GM21737 (cell line): ENCODE results near the gene MAP3K13.
"Not testable (repeated sequence)": the region's sequence is repeated elsewhere in the genome, so short reads cannot be mapped to it uniquely, and the experiment has no call there.

Source experiments
- ATAC-seq: cut with Tn5 transposase; IDR thresholded peaks from one replicate; pipeline ENCODE4 v1.9.1; 2021; ENCODE audit warnings: mild to moderate bottlenecking, moderate library complexity; ENCODE audit not compliant: unreplicated experiment

The MAP3K13 gene

GRCh38 chr3:185340751-185341150 is 22.2 kb upstream of the MAP3K13 start:
- no peak for ATAC-seq

DNA sequence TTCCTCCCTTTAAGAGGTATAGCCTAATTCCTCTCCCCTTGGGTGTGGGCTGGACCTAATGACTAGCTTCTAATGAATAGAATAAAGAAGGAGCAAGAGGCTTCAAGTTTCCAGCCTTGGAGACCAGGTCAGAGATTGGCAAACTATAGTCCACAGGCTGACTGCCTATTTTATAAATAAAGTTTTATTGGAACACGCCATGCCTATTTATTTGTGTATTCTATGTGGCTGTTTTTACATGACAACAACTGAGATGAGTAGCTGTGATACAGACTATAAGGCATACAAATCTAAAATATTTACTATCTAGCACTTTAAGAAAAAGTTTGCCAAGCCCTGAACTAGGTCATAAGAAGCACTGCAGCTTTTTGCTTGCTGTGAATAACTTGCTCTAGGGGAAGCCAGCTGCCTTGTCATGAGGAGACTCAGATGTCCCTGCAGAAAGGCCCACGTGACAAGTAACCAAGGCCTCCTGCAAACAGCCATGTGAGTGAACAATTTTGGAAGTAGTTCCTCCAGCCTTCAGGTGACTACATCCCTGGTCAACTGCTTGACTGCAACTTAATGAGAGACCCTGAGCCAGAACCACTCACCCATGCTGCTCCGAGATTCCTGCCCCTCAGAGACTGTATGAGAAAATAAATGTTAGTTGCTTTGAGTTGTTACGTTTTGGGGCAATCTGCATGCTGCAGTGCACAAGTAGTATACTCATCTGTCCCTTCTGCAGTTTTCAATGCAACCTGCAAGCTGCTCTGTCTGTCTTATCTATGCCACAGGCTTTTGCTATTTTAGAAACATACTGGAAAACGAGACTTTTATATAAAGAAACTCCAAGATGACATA is 21.1 kb upstream of the MAP3K13 start:
- no peak for ATAC-seq

- ATAC-seq, result no peak
These were observed 20.3 kb upstream of the MAP3K13 start for GRCh38 chr3:185342459-185343174.

- no peak for ATAC-seq
These were observed 15.5 kb upstream of the MAP3K13 start for GRCh38 chr3:185347399-185347798.

GRCh38 chr3:185350841-185351240 is 12.1 kb upstream of the MAP3K13 start:
- no peak for ATAC-seq

DNA sequence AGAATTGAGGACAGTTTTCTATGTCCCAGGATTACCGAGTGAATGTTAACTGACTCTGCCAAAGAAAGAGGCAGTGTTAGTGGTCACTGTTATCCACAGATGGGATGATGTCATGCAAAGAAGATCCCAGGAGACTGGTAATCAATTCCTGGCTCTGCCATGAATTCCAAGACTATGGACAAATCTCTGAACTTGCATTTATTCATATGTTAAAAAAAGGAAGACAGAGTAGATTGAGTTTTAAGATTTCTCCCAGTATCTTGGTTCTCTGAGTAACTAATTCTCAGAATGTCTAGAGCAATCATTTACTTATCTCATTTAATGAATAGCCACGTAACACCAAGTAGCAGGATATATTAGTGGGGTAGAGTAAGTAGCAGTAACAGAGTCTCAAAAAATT is 11.5 kb upstream of the MAP3K13 start:
- no peak for ATAC-seq

DNA sequence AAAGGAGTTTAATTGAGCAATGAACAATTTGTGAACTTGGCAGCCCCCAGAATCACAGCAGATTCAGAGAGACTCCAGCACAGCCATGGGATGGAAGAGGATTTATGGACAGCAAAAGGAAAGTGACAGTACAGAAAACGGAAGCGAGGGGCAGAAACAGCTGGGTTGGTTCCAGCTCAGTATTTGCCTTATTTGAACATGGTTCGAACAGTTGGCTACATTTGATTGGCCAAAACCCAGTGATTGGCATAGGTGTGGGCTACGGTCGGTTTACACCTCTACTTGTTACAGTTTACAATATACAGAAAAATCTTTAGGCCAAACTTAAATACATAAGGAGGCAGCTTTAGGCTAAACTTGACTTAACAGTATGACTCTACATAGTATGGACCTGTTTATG is 9.7 kb upstream of the MAP3K13 start:
- no peak for ATAC-seq

GRCh38 chr3:185353823-185354614 is 8.9 kb upstream of the MAP3K13 start:
- peak; percentile 98 for ATAC-seq

DNA sequence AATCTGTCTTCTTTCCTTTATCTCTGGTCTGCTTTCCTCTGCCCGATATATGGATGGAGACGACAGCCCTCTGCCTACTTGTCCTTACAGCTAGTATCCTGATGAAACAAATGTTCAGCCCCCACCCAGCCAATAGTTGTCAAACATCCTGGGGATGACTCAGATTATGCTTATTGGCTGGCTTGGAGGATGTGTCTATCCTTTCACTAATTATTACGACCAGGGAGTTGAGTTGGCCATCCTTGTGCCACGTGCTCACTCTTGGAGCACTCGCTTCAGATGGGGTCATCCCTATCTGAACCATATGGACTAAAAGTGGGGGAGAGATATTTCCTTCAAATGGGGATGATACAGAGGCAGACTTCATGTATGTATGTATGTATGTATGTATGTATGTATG is 6.4 kb upstream of the MAP3K13 start:
- ATAC-seq, result no peak

- ATAC-seq, result no peak
These were observed 1.0 kb upstream of the MAP3K13 start for GRCh38 chr3:185361920-185362319.

DNA sequence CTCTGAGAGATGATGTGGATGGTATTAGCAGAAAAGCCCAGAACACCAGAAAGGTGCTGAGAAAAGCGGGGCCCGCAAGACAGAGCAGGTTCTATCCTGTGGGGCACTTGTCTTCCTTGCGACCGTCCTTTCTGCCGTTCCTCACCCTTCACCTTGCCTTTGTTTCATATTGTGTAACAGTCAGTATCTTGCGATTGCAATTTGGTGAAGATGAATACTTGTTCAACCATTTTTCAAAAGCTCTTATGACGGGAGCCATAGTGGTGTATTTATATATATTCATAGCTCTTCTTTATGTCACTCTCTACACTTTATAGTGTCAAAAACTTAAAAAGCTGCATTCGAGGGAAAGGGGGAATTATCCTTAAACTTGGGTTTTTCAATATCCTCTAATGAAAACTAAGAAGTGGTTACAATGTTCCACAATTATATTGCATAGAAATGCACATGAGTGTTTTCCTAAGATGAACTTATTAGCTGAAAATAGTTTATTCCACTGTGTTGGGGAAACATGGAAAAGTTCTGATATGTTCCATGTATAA is 797 bp downstream of the MAP3K13 start:
- ATAC-seq, result no peak

GRCh38 chr3:185365291-185366073 is 2.5 kb downstream of the MAP3K13 start:
- ATAC-seq, result no peak

- ATAC-seq, result no peak
These were observed 3.1 kb downstream of the MAP3K13 start for GRCh38 chr3:185366074-185366335.

- no peak for ATAC-seq
These were observed 4.0 kb downstream of the MAP3K13 start for GRCh38 chr3:185366913-185367312.

DNA sequence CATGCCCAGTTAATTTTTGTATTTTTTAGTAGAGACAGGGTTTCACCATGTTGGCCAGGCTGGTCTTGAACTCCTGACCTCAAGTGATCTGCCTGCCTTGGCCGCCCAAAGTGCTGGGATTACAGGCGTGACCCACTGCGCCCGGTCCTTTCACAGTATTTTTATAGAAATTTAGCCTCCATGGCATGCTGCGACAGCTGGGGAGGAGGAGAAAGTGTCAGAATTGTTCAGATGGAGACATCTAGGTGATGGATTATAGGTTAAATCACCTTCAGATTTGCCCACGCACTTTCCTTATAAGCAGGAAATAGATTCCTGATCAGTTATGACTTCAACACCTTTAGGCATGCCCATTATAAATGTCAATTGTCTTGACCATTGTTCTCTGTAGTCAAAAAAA is 7.4 kb downstream of the MAP3K13 start:
- not testable (repeated sequence) for ATAC-seq

DNA sequence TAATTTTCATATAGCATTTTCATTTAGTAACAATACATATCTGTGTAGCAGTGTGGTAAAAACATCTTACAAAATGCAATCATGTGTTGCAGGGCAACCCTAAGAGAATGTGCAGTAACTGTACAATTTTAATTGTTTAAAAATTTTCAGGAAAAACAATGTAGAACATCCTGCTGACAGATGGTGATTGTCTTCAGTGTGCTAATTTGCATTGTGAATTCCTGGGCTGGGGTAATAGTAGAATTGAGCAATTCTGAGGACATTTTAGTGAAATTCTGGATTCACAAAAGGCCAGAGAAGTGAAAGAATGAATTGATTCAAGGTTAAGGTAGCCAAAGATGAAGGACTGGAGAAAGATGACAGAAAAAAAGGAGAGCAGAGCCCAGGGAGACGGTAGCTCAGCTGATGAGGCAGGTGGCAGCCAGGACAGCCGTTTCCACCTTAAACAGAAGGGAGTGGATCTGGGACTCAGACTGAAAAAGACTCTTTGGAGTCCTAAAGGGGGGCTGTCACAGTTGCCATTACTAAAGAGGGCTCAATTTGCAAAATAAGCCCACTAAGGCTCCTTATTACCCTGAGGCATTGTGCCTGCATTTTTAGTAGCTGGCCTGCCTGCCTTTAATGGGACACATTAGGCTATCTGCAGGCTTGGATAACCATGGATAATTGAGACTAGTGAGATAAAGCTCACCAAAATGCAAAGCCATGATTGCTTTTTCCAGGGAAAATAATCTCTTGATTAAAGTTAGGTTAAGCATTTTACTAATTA is 8.6 kb downstream of the MAP3K13 start:
- no peak for ATAC-seq

- no peak for ATAC-seq
These were observed 18.6 kb downstream of the MAP3K13 start for GRCh38 chr3:185381320-185382058.

- no peak for ATAC-seq
These were observed 19.2 kb downstream of the MAP3K13 start for GRCh38 chr3:185382154-185382553.

- ATAC-seq, result not testable (repeated sequence)
These were observed 23.6 kb downstream of the MAP3K13 start for GRCh38 chr3:185386515-185386914.
